Prostate gland (tissue), 2 donors: ENCODE data around the gene ZNF260. TPM values are rescaled to one million over a fixed set of nuclear protein-coding genes. Genes with fewer than 3 reads are reported as not detected.

Experiments
- DNase-seq: peaks from one replicate; pipeline ENCODE4 v3.0.0-alpha.2; 2019; ENCODE audit warnings: low spot score
- H3K27ac ChIP-seq, 2 donors: fragments of 200-600 bp; sonication (generic); 2 replicates each; pipeline ENCODE4 v1.5.1; 2017 to 2019
- H3K27me3 ChIP-seq: fragments of 200-600 bp; sonication (generic); replicated peaks from 2 replicates; pipeline ENCODE4 v1.5.1; 2019; ENCODE audit not compliant: insufficient read depth
- H3K36me3 ChIP-seq, 2 donors: fragments of 200-600 bp; sonication (generic); 1 replicate in 1 of 2; 2 replicates in 1 of 2; pipeline versions ENCODE4 v1.5.1 to v1.8.1; 2017 to 2019
- H3K4me1 ChIP-seq: fragments of 200-600 bp; sonication (generic); replicated peaks from 2 replicates; pipeline ENCODE4 v1.5.1; 2019
- H3K4me3 ChIP-seq, 2 donors: fragments of 200-600 bp; sonication (generic); 2 replicates each; pipeline ENCODE4 v1.5.1; 2017 to 2019
- H3K9me3 ChIP-seq: fragments of 200-600 bp; sonication (generic); 2 replicates; pipeline ENCODE4 v1.5.1; 2017
- CTCF ChIP-seq, 4 experiments: fragments of 200-600 bp in 2 of 4; fragments of 450-650 bp in 2 of 4; sonication (generic) in 2 of 4; IDR thresholded peaks; 1 replicate in 3 of 4; 2 replicates in 1 of 4; pipeline ENCODE4 v1.5.1; 2016 to 2019; ENCODE audit warnings: antibody characterized with exemption in 4 of 4, mild to moderate bottlenecking in 2 of 4, moderate library complexity in 2 of 4
- POLR2A ChIP-seq: fragments of 450-650 bp; IDR thresholded peaks from one replicate; pipeline ENCODE4 v1.6.1; 2016; ENCODE audit warnings: antibody characterized with exemption, mild to moderate bottlenecking
- POLR2AphosphoS5 ChIP-seq: sonication (generic); formaldehyde crosslinking; IDR thresholded peaks from one replicate; pipeline ENCODE4 v1.6.1; 2017; ENCODE audit warnings: antibody characterized with exemption
- WGBS: methylation state at CpG from one replicate; pipeline ENCODE4 v1.1.5; 2018; 5-methylcytosine and 5-hydroxymethylcytosine counted together
- intact Hi-C: fragments of 100-400 bp; cut with DNase I; formaldehyde crosslinking; loops from one replicate; pipeline ENCODE4 v1.14.2; 2022
- total RNA-seq, 2 donors: library from RNA; depleted of rRNA; stranded (reverse); fragments of >200 nt; gene quantifications; one replicate each; pipeline ENCODE4 v1.1.0, GENCODE V29; 2016

ZNF260 gene
- total RNA-seq, 2 donors from 2014 or later = 6.2 to 11.9 TPM

- intact Hi-C loops = no loop called here
- Histone ChIP-seq H3K27ac (no peak overlapping the region), H3K4me3 (no peak overlapping the region), H3K9me3 (peaks cover 14% of the 10 kb centered on the region), H3K27me3 (no peaks in the 10 kb centered on the region), H3K36me3 (peaks cover 8 to 28% of the 10 kb centered on the region in 2 donors), H3K4me1 (no peaks in the 10 kb centered on the region)
- TF ChIP-seq POLR2AphosphoS5 = no peak
- no peak for TF ChIP-seq POLR2A
- TF ChIP-seq CTCF (IDR thresholded peaks at IDR 0.05) = no peak
- DNase-seq = no peak
- 96% methylated on average over 2 of the region's 2 CpGs for WGBS
Measured at GRCh38 chr19:36514012-36514612, 14.0 kb downstream of the ZNF260 start.

GRCh38 chr19:36508325-36508724, 19.7 kb downstream of the ZNF260 start:
- whole genome bisulfite sequencing = 87% methylated on average over 3 of the region's 3 CpGs
- peaks cover 14% of the 10 kb centered on the region for H3K9me3 ChIP-seq

GRCh38 chr19:36501973-36502372, 26.1 kb downstream of the ZNF260 start:
- WGBS = 91% methylated on average over 5 of the region's 5 CpGs
- no peak overlapping the region for H3K4me3 ChIP-seq
- intact Hi-C loops = no loop called here
- no peaks in the 10 kb centered on the region for H3K36me3 ChIP-seq
- TF ChIP-seq CTCF (IDR thresholded peaks at IDR 0.05) (no peak), POLR2AphosphoS5 (no peak), POLR2A (no peak)
- no peak for DNase-seq
- H3K27ac ChIP-seq = no peak overlapping the region
- no peaks in the 10 kb centered on the region for H3K27me3 ChIP-seq
- H3K4me1 ChIP-seq = no peaks in the 10 kb centered on the region
- no peaks in the 10 kb centered on the region for H3K9me3 ChIP-seq

More at GRCh38 chr19:36508325-36508724, 19.7 kb downstream of the ZNF260 start:
- no peaks in the 10 kb centered on the region for H3K4me1 ChIP-seq
- intact Hi-C loops = no loop called here
- TF ChIP-seq POLR2A = no peak
- TF ChIP-seq POLR2AphosphoS5 = no peak
- TF ChIP-seq CTCF (IDR thresholded peaks at IDR 0.05) = no peak
- H3K36me3 ChIP-seq = no peaks in the 10 kb centered on the region
- no peak overlapping the region for H3K27ac ChIP-seq
- H3K4me3 ChIP-seq = no peak overlapping the region
- DNase-seq = no peak
- no peaks in the 10 kb centered on the region for H3K27me3 ChIP-seq

GRCh38 chr19:36497001-36497400, 31.1 kb downstream of the ZNF260 start:
- Histone ChIP-seq H3K27ac (no peak overlapping the region), H3K36me3 (no peaks in the 10 kb centered on the region), H3K27me3 (no peaks in the 10 kb centered on the region), H3K4me1 (no peaks in the 10 kb centered on the region), H3K4me3 (no peak overlapping the region), H3K9me3 (no peaks in the 10 kb centered on the region)
- WGBS = 90% methylated on average over 17 of the region's 17 CpGs
- TF ChIP-seq CTCF (IDR thresholded peaks at IDR 0.05) = no peak
- TF ChIP-seq POLR2AphosphoS5 = no peak
- no peak for TF ChIP-seq POLR2A
- intact Hi-C loops = loop anchor here (10.0 kb wide), 1 partner anchor 302 kb away; no protein-coding TSS in a partner anchor
- no peak for DNase-seq
